HuH-7 (cell line): ENCODE data around the gene CTDSPL.

Source experiments
- DNase-seq: peaks from one replicate; pipeline ENCODE4 v3.0.0; 2011; ENCODE audit warnings: low spot score

Gene CTDSPL

DNA sequence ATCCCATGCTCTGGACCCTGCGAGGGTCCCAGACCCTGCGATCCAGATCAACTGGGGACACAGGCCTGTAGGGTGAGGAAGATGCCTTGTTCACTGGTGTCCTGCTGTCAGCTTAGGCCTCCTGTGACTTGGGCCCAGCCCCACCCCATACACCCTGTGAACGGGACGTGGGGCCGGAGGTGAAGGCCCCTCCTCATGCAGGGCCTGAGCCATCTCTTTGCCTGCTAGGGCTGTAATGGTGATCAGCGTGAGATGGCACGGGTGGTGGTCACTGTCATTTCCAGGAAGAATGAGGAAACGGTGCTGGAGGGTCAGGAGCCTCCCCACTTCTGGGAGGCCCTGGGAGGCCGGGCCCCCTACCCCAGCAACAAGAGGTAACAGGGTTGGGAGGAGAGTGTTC is 141.3 kb downstream of the CTDSPL start:
- no peak for DNase-seq

- peak; percentile 93 for DNase-seq
Observed at GRCh38 chr3:38003371-38003816, 141.7 kb downstream of the CTDSPL start.

DNA sequence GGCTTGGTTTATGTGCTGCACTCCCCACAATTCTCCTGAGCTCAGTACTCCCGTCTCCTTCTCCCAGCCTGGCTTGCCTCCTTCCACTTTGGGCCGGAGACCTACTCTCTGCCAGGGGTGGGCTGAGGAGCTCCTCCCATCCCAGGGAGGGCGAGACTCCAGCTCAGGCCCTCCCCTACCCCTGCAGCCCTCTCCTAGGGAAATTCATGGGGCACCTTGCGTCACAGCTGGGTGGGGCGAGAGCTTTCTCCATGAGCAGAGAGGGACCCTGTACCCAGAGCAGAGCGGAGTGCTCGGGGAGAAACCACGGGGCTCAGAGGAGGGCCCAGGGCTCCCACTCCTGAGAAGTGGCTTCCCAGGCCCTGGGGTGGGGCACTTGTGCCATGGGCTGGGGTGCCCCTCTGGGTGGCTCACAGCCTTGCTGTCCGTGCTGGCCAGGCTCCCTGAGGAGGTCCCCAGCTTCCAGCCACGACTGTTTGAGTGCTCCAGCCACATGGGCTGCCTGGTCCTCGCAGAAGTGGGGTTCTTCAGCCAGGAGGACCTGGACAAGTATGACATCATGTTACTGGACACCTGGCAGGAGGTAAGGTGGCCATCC is 142.2 kb downstream of the CTDSPL start:
- DNase-seq: peak; percentile 67

- peak; percentile 97 for DNase-seq
Observed at GRCh38 chr3:38004415-38005075, 142.9 kb downstream of the CTDSPL start.

DNA sequence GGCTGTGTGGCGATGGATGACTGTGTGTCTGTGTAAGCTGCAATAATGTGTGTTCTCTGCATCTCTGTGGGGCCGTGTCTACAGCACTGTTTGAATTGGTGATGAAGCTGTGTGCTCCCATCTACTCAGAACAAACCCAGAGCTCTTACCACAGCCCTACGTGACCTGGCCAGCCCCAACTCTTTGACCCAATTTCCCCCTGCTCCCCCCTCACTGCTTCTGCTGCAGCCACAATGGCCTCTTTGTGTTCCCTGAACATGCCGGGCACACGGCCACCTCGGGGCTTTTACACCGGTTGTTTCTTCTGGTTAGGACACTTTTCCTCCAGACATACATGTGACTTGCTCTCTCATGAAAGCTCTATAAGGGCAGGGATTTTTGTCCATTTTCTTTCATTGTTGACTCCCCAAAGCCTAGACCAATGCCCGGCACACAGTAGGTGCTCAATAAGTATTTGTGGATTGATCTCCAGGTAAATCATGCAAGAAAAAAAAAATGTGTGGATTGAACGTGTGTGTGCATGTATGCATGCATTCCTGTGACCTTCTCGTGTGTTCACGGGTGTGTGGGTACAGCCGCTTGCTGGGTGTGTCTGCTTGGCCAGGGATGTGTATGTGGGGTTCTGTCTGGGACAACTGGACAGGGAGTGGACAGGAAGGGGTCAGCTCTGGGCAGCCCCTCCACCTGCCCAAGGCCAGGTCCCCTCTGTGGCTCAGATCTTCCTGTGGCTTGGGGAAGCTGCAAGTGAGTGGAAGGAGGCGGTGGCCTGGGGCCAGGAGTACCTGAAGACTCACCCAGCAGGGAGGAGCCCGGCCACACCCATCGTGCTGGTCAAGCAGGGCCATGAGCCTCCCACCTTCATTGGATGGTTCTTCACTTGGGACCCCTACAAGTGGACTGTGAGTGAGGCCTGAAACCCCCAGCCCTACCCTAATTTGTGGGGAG is 143.7 kb downstream of the CTDSPL start:
- DNase-seq: peak; percentile 79

GRCh38 chr3:38006031-38006430 is 144.4 kb downstream of the CTDSPL start:
- DNase-seq: no peak

DNA sequence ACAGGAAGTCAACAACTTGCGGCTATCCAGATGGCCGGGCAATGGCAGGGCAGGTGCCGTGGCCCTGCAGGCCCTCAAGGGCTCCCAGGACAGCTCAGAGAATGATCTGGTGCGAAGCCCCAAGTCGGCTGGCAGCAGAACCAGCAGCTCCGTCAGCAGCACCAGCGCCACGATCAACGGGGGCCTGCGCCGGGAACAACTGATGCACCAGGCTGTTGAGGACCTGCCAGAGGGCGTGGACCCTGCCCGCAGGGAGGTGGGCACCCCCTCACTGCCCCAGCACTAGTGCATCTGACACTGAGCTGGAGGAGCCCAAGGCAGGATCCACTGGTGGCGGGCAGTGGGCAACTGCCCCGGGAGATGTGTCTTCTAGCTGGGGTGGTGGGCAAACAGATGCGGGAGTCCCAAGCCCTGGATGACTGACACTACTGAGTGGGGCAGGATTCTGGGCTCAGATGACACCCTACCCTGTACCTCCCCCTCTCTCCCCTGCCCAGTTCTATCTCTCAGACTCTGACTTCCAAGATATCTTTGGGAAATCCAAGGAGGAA is 144.8 kb downstream of the CTDSPL start:
- DNase-seq: no peak

GRCh38 chr3:38007754-38008090 is 146.0 kb downstream of the CTDSPL start:
- no peak for DNase-seq

GRCh38 chr3:38008191-38008701 is 146.6 kb downstream of the CTDSPL start:
- DNase-seq: no peak

DNA sequence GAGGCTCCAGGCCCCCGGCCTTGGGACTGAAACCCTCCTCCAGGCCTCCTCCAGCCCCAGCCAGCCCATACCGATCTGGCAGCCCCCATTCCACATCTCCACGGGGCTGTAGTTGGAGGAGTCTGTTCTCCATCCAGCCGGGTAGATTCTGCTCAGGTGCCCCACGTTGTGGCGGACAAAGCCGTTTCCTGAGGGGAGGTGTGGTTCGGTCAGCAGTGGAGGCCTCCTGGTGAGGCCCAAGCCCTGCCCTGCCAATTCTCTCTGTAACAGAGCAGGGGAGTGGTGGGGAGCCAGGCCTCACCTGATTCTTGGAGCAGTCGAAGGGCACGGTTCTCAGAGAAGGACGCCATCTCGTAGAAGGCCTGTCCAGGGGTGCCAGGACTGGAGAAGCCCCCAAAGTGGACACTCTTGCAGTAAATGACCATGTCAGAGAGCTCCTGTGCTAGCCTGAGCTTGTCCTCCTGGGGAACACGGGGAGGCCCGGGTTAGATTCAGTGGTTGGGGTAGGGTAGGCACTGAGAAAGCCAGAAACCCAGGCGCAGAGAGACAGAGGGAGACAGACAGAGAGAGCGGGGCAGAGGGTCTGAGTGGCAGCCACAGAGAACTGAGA is 147.4 kb downstream of the CTDSPL start:
- no peak for DNase-seq

GRCh38 chr3:38009807-38010591 is 148.3 kb downstream of the CTDSPL start:
- no peak for DNase-seq

DNA sequence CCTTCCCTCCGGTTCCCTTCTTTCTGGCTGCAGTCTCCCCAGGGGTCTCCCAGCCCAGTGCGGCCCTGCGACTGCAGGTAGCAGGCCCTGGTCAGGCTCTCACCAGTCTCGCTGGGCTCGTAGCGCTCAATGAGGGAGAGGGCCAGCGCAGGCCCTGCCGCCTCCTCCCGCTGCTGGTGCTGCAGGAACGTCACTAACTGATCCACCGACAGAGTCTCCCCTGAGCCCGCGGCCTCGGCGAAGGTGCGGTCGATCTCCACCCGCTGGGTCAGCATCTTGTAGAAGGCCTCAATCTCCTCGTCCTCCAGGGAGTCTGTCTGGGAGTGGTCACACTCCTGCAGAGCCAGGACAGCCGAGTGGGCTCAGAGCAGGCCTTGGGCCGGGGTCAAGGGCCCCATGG is 149.4 kb downstream of the CTDSPL start:
- DNase-seq: no peak

DNA sequence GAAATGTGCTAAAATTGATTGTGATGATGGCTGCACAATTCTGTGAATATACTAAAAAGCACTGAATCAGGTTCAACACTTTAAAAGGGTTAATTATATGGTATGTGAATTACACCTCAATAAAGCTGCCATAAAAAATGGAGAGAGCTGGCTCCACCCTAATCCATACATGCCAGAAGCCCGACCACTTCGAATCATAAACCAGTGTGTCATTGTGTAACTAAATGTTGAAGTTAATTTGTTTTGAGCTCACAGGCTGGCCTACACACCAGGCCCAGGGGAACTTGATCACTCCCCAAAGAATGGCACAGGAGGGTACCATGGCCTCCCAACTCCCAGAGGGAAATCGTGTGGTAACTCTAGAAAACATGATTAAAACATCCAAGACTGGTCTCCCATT is 153.8 kb downstream of the CTDSPL start:
- DNase-seq: no peak

DNA sequence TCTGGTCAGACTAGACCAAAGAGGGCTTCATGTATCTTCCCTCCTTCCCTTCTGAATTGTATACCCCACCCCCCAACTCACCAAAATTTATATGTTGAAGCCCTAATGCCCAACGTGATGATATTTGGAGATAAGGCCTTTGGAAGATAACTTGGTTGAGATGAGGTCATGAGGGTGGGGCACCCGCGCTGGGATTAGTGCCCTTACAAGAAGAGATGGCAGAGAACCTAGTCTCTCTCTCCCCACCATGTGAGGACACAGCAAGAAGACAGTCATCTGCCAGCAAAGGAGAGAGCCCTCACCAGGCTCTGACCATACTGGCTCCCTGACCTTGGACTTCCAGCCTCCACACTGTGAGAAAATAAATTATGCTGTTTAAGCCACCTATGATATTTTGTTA is 154.3 kb downstream of the CTDSPL start:
- DNase-seq: no peak

DNA sequence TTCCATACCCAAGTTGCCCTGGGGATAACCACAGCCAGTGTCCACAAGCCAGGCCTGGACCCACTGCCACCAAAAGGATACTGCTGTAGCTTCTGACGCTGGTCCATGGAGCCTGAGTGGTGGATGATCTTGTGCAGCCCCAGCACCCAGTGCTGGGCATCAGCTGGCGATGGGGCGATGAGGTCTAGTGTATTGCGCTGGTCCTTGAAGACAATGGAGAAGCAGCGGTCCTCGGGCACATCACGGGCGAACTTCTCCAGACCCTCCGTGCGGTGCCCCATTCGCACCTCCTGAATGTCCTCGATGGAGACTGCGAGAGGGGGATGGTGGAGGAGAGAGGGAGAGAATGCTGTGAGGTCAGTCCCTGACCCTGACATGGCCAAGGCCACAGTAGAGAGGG is 154.7 kb downstream of the CTDSPL start:
- no peak for DNase-seq

DNA sequence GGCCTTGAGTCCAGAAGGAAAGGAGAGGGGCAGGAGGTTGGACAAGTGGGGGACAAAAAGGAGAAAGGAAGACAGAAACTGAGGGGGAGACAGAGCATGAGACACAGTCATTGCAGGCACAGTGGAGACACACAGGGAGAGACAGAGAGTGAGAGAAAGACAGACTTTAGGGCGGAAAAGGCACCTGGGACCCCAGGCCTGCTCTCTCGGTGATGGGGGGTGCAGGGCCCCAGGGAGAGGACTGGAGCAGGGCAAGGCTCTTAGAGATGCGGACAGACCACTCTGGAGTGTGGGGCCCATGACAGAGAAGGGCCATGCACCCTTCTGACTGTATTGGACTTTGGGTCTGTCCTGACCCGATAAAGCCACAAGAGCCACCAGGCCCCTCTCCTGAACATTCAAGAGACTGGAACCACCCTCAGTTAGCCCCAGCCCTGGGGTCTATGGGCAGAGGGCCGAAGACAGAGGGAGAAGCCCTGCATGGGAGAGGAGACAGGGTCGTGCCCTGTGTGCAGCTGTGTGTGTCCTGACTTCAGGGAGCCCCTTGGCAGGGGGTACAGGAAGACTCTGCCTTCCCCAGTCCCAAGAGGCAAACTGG is 155.3 kb downstream of the CTDSPL start:
- no peak for DNase-seq

- DNase-seq: no peak
Observed at GRCh38 chr3:38017445-38018295, 156.0 kb downstream of the CTDSPL start.

DNA sequence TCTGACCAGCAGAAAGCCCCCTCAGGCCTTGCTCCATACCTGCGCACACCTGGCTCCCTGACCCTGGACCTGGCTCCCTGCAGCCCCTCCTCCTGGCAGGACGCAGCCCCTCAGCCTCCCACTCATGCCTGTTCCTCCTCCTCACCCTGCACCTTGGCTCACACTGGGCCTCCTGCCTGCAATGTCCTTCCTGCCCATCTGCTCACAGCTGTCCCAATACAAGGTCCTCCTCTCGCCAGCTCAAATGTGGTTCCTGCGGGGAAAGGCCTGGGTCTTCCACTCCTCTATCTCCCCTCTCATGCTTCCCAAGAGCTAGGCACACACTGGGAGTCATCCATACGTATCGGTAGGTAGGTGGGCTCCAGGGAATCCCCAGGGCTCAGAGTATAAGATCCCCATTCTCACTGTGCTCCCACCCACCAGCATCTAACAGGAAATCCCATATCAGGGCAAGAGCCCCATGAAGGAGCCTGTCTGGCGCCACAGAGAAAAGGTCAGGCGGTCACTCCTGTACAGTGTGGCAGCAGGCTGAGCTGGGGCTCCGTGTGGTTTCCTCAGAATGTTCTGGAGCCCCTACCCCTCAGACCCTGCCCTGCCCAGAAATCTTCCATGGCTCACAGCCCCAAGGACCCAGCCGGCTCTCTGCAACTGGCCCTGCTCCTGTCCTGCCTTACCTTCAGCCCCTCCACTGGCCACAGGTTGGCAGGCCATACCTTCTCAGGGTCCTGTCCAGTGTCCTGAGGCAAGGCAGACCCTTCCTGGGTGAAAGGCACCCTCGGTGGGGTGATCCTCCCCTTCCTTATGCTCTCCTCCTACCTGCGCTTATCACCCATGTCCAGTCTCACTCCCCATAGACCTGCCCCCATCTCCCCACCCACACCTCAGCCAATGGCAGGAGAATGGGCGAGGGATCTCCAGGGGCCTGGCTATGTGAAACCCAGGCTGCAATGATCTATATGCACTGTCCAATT is 156.9 kb downstream of the CTDSPL start:
- no peak for DNase-seq
